ENCODE data around the gene CEP72. TPM values are rescaled to one million over a fixed set of nuclear protein-coding genes. Genes with fewer than 3 reads are reported as not detected.

Gene CEP72
- total RNA-seq, 1 donor from 2014 or later: 4.8 TPM

- H3K36me3 ChIP-seq (ENCODE audit: control insufficient read depth, insufficient read depth, low read length): no peaks in the 10 kb centered on the region
- no peak for DNase-seq (ENCODE audit: low read depth)
- no peaks in the 10 kb centered on the region for H3K27me3 ChIP-seq (ENCODE audit: control insufficient read depth, insufficient read depth, low read length)
- no peak overlapping the region for H3K4me3 ChIP-seq (ENCODE audit: low read depth, low read length)
- no peak for TF ChIP-seq CTCF (IDR thresholded peaks at IDR 0.05; ENCODE audit: insufficient read depth, low read length, poor library complexity, severe bottlenecking)
Measured at GRCh38 chr5:619444-619843, 7.3 kb downstream of the CEP72 start.

- no peak overlapping the region for H3K4me3 ChIP-seq (ENCODE audit: low read depth, low read length)
- H3K36me3 ChIP-seq (ENCODE audit: control insufficient read depth, insufficient read depth, low read length): no peaks in the 10 kb centered on the region
- no peak for TF ChIP-seq CTCF (IDR thresholded peaks at IDR 0.05; ENCODE audit: insufficient read depth, low read length, poor library complexity, severe bottlenecking)
- no peak for DNase-seq (ENCODE audit: low read depth)
- H3K27me3 ChIP-seq (ENCODE audit: control insufficient read depth, insufficient read depth, low read length): no peaks in the 10 kb centered on the region
Measured at GRCh38 chr5:620152-620551, 8.0 kb downstream of the CEP72 start.

GRCh38 chr5:620586-621180, 8.5 kb downstream of the CEP72 start:
- Histone ChIP-seq H3K4me3 (ENCODE audit: low read depth, low read length) (no peak overlapping the region), H3K36me3 (ENCODE audit: control insufficient read depth, insufficient read depth, low read length) (no peaks in the 10 kb centered on the region), H3K27me3 (ENCODE audit: control insufficient read depth, insufficient read depth, low read length) (no peaks in the 10 kb centered on the region)
- DNase-seq (ENCODE audit: low read depth): no peak
- no peak for TF ChIP-seq CTCF (IDR thresholded peaks at IDR 0.05; ENCODE audit: insufficient read depth, low read length, poor library complexity, severe bottlenecking)

GRCh38 chr5:621341-621761, 9.2 kb downstream of the CEP72 start:
- Histone ChIP-seq H3K4me3 (ENCODE audit: low read depth, low read length) (no peak overlapping the region), H3K27me3 (ENCODE audit: control insufficient read depth, insufficient read depth, low read length) (no peaks in the 10 kb centered on the region), H3K36me3 (ENCODE audit: control insufficient read depth, insufficient read depth, low read length) (no peaks in the 10 kb centered on the region)
- no peak for TF ChIP-seq CTCF (IDR thresholded peaks at IDR 0.05; ENCODE audit: insufficient read depth, low read length, poor library complexity, severe bottlenecking)
- DNase-seq (ENCODE audit: low read depth): no peak

GRCh38 chr5:622359-622758, 10.2 kb downstream of the CEP72 start:
- DNase-seq (ENCODE audit: low read depth): no peak
- H3K36me3 ChIP-seq (ENCODE audit: control insufficient read depth, insufficient read depth, low read length): no peaks in the 10 kb centered on the region
- H3K27me3 ChIP-seq (ENCODE audit: control insufficient read depth, insufficient read depth, low read length): no peaks in the 10 kb centered on the region
- TF ChIP-seq CTCF (IDR thresholded peaks at IDR 0.05; ENCODE audit: insufficient read depth, low read length, poor library complexity, severe bottlenecking): no peak
- no peak overlapping the region for H3K4me3 ChIP-seq (ENCODE audit: low read depth, low read length)

- no peak for TF ChIP-seq CTCF (IDR thresholded peaks at IDR 0.05; ENCODE audit: insufficient read depth, low read length, poor library complexity, severe bottlenecking)
- DNase-seq (ENCODE audit: low read depth): no peak
- H3K36me3 ChIP-seq (ENCODE audit: control insufficient read depth, insufficient read depth, low read length): no peaks in the 10 kb centered on the region
- no peaks in the 10 kb centered on the region for H3K27me3 ChIP-seq (ENCODE audit: control insufficient read depth, insufficient read depth, low read length)
- no peak overlapping the region for H3K4me3 ChIP-seq (ENCODE audit: low read depth, low read length)
Measured at GRCh38 chr5:622946-623522, 10.9 kb downstream of the CEP72 start.

Data from kidney epithelial cell (primary cell).